Keratinocyte (primary cell): ENCODE results near the gene GGTLC1. TPM values are rescaled to one million over a fixed set of nuclear protein-coding genes. Genes with fewer than 3 reads are reported as not detected.

Experiments
- DNase-seq: peaks from one replicate; pipeline ENCODE4 v3.0.0-alpha.2; 2011; ENCODE audit warnings: low read depth, missing footprints, low spot score
- FAIRE-seq: peaks from 2 replicates; lab custom pipeline; 2011; peaks lifted over from hg19 to GRCh38; lab: Jason Lieb, UNC
- H2AFZ ChIP-seq: 2 replicates; pipeline ENCODE4 v1.6.0; 2012; ENCODE audit warnings: low read length, control low read depth, inconsistent platforms; ENCODE audit not compliant: control insufficient read depth
- H3K27ac ChIP-seq: 2 replicates; pipeline ENCODE4 v1.5.1; 2011; ENCODE audit warnings: low read length; ENCODE audit not compliant: control insufficient read depth, insufficient read depth
- H3K27me3 ChIP-seq: 3 replicates; pipeline ENCODE4 v1.6.0; 2011; ENCODE audit warnings: low read length; ENCODE audit not compliant: control insufficient read depth, insufficient read depth; ENCODE audit errors: extremely low read depth
- H3K36me3 ChIP-seq, 2 experiments: 2 replicates in 1 of 2; 3 replicates in 1 of 2; pipeline ENCODE4 v1.5.1; 2011; ENCODE audit warnings: low read length in 2 of 2, mild to moderate bottlenecking in 1 of 2; ENCODE audit not compliant: control insufficient read depth in 2 of 2, insufficient read depth in 2 of 2; ENCODE audit errors: extremely low read depth in 1 of 2
- H3K4me1 ChIP-seq: 3 replicates; pipeline ENCODE4 v1.5.1; 2011; ENCODE audit warnings: low read length; ENCODE audit not compliant: control insufficient read depth, insufficient read depth; ENCODE audit errors: extremely low read depth
- H3K4me2 ChIP-seq: 3 replicates; pipeline ENCODE4 v1.6.0; 2011; ENCODE audit warnings: low read depth, low read length; ENCODE audit not compliant: control insufficient read depth, insufficient read depth; ENCODE audit errors: extremely low read depth
- H3K4me3 ChIP-seq, 3 experiments: fragments of 200-600 bp in 1 of 3; sonication (generic) in 1 of 3; 2 replicates in 2 of 3; 3 replicates in 1 of 3; pipeline ENCODE4 v1.5.1; 2011 to 2016; ENCODE audit warnings: low read length in 3 of 3, mild to moderate bottlenecking in 3 of 3, control low read depth in 2 of 3, inconsistent platforms in 1 of 3, low read depth in 1 of 3, mixed read lengths in 1 of 3, mixed run types in 1 of 3, moderate library complexity in 1 of 3; ENCODE audit not compliant: control insufficient read depth in 2 of 3, insufficient read depth in 2 of 3; ENCODE audit errors: extremely low read depth in 1 of 3
- H3K79me2 ChIP-seq: 2 replicates; pipeline ENCODE4 v1.6.0; 2012; ENCODE audit warnings: low read length; ENCODE audit not compliant: control insufficient read depth, insufficient read depth
- H3K9ac ChIP-seq: 3 replicates; pipeline ENCODE4 v1.6.0; 2011; ENCODE audit warnings: low read length; ENCODE audit not compliant: control insufficient read depth, insufficient read depth; ENCODE audit errors: extremely low read depth
- H3K9me1 ChIP-seq: 3 replicates; pipeline ENCODE4 v1.6.0; 2011; ENCODE audit warnings: low read length; ENCODE audit not compliant: control insufficient read depth, insufficient read depth; ENCODE audit errors: extremely low read depth
- H3K9me3 ChIP-seq: 2 replicates; pipeline ENCODE4 v1.5.1; 2012; ENCODE audit warnings: low read depth, low read length; ENCODE audit not compliant: control insufficient read depth
- H4K20me1 ChIP-seq: 3 replicates; pipeline ENCODE4 v1.6.0; 2011; ENCODE audit warnings: low read length; ENCODE audit not compliant: control insufficient read depth, insufficient read depth; ENCODE audit errors: extremely low read depth
- EZH2 ChIP-seq: IDR thresholded peaks from one replicate; pipeline ENCODE4 v1.6.1; 2012; ENCODE audit warnings: inconsistent platforms, mild to moderate bottlenecking, low read length, moderate library complexity
- dilution Hi-C: fragments of 300-500 bp; cut with MboI; formaldehyde crosslinking; loops from one replicate; pipeline ENCODE4 v1.7.0; 2020; ENCODE audit warnings: low sequenced_read_pairs; ENCODE audit not compliant: extremely low pct_ligation_motif_present
- polyA plus RNA-seq, 5 experiments: library from polyadenylated mRNA; depleted of rRNA in 3 of 5; stranded (reverse) in 3 of 5; stranded (forward) in 1 of 5; unstranded in 1 of 5; fragments of >200 nt; gene quantifications; 1 replicate in 1 of 5; 2 replicates in 3 of 5; 3 replicates in 1 of 5; pipeline versions ENCODE4 v1.2.1 to v1.2.3, GENCODE V29; 2011 to 2012; ENCODE audit warnings: missing spikeins in 2 of 5, low read depth in 1 of 5, low replicate concordance in 1 of 5
- TF ChIP-seq, protein P1 (sequence below), 3 experiments: IDR thresholded peaks in 1 of 3; conservative IDR thresholded peaks in 1 of 3; optimal IDR thresholded peaks in 1 of 3; 2 replicates in 2 of 3; 3 replicates in 1 of 3; pipeline versions ENCODE3 to v1.5.1; 2011; ENCODE audit warnings: low read length in 3 of 3, mild to moderate bottlenecking in 3 of 3, moderate library complexity in 2 of 3, control low read depth in 1 of 3, inconsistent platforms in 1 of 3; ENCODE audit not compliant: insufficient read depth in 2 of 3; ENCODE audit errors: extremely low read depth in 1 of 3

Gene GGTLC1
- polyA plus RNA-seq, 1 donor (not counting 4 experiments of a cell fraction or from before 2014, with no cell fraction given): not detected

DNA sequence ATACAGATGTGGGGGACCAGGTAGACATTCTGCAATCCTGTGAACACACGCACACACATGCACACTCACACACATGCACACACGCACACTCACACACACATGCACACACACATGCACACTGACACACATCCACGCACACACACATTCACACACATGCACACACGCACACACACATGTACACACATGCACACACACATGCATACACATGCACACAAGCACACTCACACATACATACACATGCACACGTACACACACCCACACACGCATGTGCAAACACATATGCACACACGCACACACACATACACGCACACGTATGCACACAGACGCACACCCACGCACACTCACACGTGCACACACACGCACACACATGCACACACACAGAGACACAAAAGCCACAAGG is 14.3 kb upstream of the GGTLC1 start:
- H3K9me3 ChIP-seq: no peaks in the 10 kb centered on the region
- no peak overlapping the region for H3K4me3 ChIP-seq
- no peaks in the 10 kb centered on the region for H3K27me3 ChIP-seq
- dilution Hi-C loops: no loop called here
- H3K79me2 ChIP-seq: no peaks in the 10 kb centered on the region
- no peak for DNase-seq
- FAIRE-seq: no peak
- no peaks in the 10 kb centered on the region for H4K20me1 ChIP-seq
- H3K4me2 ChIP-seq: no peak overlapping the region
- no peak overlapping the region for H3K27ac ChIP-seq
- TF ChIP-seq, protein P1, sequence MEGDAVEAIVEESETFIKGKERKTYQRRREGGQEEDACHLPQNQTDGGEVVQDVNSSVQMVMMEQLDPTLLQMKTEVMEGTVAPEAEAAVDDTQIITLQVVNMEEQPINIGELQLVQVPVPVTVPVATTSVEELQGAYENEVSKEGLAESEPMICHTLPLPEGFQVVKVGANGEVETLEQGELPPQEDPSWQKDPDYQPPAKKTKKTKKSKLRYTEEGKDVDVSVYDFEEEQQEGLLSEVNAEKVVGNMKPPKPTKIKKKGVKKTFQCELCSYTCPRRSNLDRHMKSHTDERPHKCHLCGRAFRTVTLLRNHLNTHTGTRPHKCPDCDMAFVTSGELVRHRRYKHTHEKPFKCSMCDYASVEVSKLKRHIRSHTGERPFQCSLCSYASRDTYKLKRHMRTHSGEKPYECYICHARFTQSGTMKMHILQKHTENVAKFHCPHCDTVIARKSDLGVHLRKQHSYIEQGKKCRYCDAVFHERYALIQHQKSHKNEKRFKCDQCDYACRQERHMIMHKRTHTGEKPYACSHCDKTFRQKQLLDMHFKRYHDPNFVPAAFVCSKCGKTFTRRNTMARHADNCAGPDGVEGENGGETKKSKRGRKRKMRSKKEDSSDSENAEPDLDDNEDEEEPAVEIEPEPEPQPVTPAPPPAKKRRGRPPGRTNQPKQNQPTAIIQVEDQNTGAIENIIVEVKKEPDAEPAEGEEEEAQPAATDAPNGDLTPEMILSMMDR (optimal IDR thresholded peaks at IDR 0.05 in 1 of 3, IDR thresholded peaks at IDR 0.05 in 1 of 3, conservative IDR thresholded peaks at IDR 0.05 in 1 of 3; ENCODE audit: extremely low read depth in 1 of 3, insufficient read depth in 2 of 3, low read length in 3 of 3): no peak
- no peak for TF ChIP-seq EZH2
- H3K36me3 ChIP-seq: no peaks in the 10 kb centered on the region
- no peak overlapping the region for H3K9ac ChIP-seq
- no peaks in the 10 kb centered on the region for H3K4me1 ChIP-seq
- no peak overlapping the region for H2AFZ ChIP-seq
- H3K9me1 ChIP-seq: no peaks in the 10 kb centered on the region

DNA sequence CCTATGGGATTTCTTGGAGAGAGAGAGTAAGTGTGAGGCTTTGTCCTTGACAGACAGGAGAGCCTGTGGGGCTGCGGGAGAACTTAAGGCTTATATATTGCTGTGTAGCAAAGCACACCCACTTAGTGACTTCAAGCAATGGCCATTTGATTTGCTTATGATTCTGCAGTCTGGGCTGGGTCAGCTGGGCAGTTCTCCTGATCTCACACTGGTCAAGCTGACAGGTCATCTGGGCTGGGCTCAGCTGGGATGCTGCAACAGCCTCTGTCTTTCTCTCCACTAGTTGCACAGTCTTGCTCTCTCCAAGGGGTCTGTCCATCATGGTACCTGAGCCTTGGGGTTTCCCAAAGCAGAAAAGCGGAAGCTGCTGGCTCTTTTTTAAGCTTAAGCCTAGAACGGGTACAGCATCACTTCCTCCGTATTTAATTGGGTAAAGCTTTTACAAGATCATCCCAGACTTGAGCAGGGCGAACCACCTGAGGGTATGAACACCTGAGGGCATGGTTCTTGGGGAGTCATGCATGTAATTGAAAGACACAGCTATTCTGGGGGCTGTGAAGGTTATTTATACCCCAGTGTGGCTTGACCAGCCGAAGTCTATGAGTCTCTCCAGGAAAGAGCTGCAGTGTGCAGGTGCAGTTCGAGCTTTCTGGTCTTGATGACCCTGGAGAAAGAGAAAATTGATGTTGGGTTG is 13.3 kb upstream of the GGTLC1 start:
- Histone ChIP-seq H3K4me2 (no peak overlapping the region), H3K27ac (no peak overlapping the region), H3K9ac (no peak overlapping the region), H3K36me3 (no peaks in the 10 kb centered on the region), H3K4me3 (no peak overlapping the region), H4K20me1 (no peaks in the 10 kb centered on the region), H3K4me1 (no peaks in the 10 kb centered on the region), H2AFZ (no peak overlapping the region), H3K9me1 (no peaks in the 10 kb centered on the region), H3K79me2 (no peaks in the 10 kb centered on the region), H3K9me3 (no peaks in the 10 kb centered on the region), H3K27me3 (no peaks in the 10 kb centered on the region)
- TF ChIP-seq, protein P1 (optimal IDR thresholded peaks at IDR 0.05 in 1 of 3, IDR thresholded peaks at IDR 0.05 in 1 of 3, conservative IDR thresholded peaks at IDR 0.05 in 1 of 3; ENCODE audit: extremely low read depth in 1 of 3, insufficient read depth in 2 of 3, low read length in 3 of 3): no peak
- TF ChIP-seq EZH2: no peak
- DNase-seq (no peak), FAIRE-seq (no peak)
- dilution Hi-C loops: no loop called here
